Heart left ventricle (tissue), 16 donors: ENCODE measurements around the gene LHFPL2. TPM values are rescaled to one million over a fixed set of nuclear protein-coding genes. Genes with fewer than 3 reads are reported as not detected.

Source experiments
- ATAC-seq, 4 donors: fragments of 200-7000 bp; cut with Tn5 transposase; one replicate each; pipeline ENCODE4 v1.9.1; 2020 to 2022; ENCODE audit warnings: moderate library complexity in 4 of 4, mild to moderate bottlenecking in 3 of 4, moderate number of reproducible peaks in 1 of 4
- DNase-seq, 5 donors: peaks; one replicate each; pipeline ENCODE4 v3.0.0-alpha.2; 2020
- H3K27ac ChIP-seq, 12 donors: fragments of 200-600 bp; sonication (generic) in 4 of 12; one replicate each; pipeline versions ENCODE4 v1.5.0 to v1.8.0; 2016 to 2022; ENCODE audit warnings: mild to moderate bottlenecking in 2 of 12
- H3K27me3 ChIP-seq, 9 donors: fragments of 200-600 bp; sonication (generic) in 2 of 9; one replicate each; pipeline versions ENCODE4 v1.5.1 to v1.8.0; 2016 to 2022; ENCODE audit warnings: mild to moderate bottlenecking in 3 of 9
- H3K36me3 ChIP-seq, 9 donors: fragments of 200-600 bp; sonication (generic) in 2 of 9; one replicate each; pipeline versions ENCODE4 v1.5.0 to v1.8.0; 2018 to 2022; ENCODE audit warnings: mild to moderate bottlenecking in 2 of 9
- H3K4me1 ChIP-seq, 12 donors: fragments of 200-600 bp; sonication (generic) in 4 of 12; one replicate each; pipeline versions ENCODE4 v1.5.0 to v1.8.0; 2016 to 2022; ENCODE audit warnings: mild to moderate bottlenecking in 3 of 12
- H3K4me3 ChIP-seq, 12 donors: fragments of 200-600 bp; sonication (generic) in 4 of 12; one replicate each; pipeline versions ENCODE4 v1.5.0 to v1.8.0; 2017 to 2022; ENCODE audit warnings: mild to moderate bottlenecking in 9 of 12, moderate library complexity in 4 of 12
- H3K9me3 ChIP-seq, 12 donors: fragments of 200-600 bp; sonication (generic) in 4 of 12; one replicate each; pipeline versions ENCODE4 v1.5.0 to v1.8.0; 2016 to 2022; ENCODE audit warnings: mild to moderate bottlenecking in 1 of 12
- CTCF ChIP-seq, 12 donors: fragments of 200-600 bp; sonication (generic) in 4 of 12; IDR thresholded peaks; one replicate each; pipeline versions ENCODE4 v1.5.0 to v1.8.0; 2018 to 2022; ENCODE audit warnings: antibody characterized with exemption in 12 of 12, mild to moderate bottlenecking in 5 of 12
- POLR2A ChIP-seq, 2 donors: fragments of 450-650 bp; IDR thresholded peaks; one replicate each; pipeline ENCODE4 v1.6.1; 2017; ENCODE audit warnings: antibody characterized with exemption in 2 of 2, mild to moderate bottlenecking in 2 of 2, moderate library complexity in 2 of 2
- WGBS, 4 donors: extraction: QIAGEN DNeasy Blood & Tissue Kit in 2 of 4; methylation state at CpG; one replicate each; pipeline versions ENCODE4 v1.1.5 to v1.1.7; 2013 to 2018; 5-methylcytosine and 5-hydroxymethylcytosine counted together
- intact Hi-C, 10 donors: fragments of 100-400 bp; cut with DNase I; formaldehyde crosslinking; loops; one replicate each; pipeline versions ENCODE4 v1.11.1 to v1.14.2; 2022
- polyA plus RNA-seq, 2 donors: library from polyadenylated mRNA; stranded (reverse); fragments of 200-250 nt; gene quantifications; one replicate each; pipeline ENCODE4 v1.2.3, GENCODE V29; 2013
- total RNA-seq, 9 donors: library from RNA; depleted of rRNA in 2 of 9; stranded (reverse); fragments of >200 nt in 2 of 9; fragmentation: NEBNext Ultra II Directional in 3 of 9; extraction: Animal tissue kit (Norgen Biotek cat#: 25700) in 3 of 9; gene quantifications; one replicate each; pipeline versions ENCODE4 v1.1.0 to v1.2.4, GENCODE V29; 2016 to 2023
- donor health status: ischemic (EF 13 %, LVEDD 7.1; RV severe dilation, severe dysfunction).
- donor health status: healthy with polysubstance abuse.
- donor health status: DM: no; HTN: yes; CAD: no.
- donor health status: DM: no; HTN: no; CAD: no.
- donor health status: ischemic (EF 25% LVEDD 6.9; RV normal size, moderate dysfunction).
- donor health status: ischemic (EF 25% LVEDD 5.7; RV mildly dilated, moderate dysfunction).
- donor health status: healthy.
- donor health status: DM: yes; HTN: yes; CAD: no.
- donor health status: ischemic (EF 35%, LVEDD 5.7; RV mildly dilated, moderate dysfunction).
- donor health status: nonischemic (EF 11% LVEDD 7.7; RV severe dilation, severe dysfunction).
- donor health status: DM: yes; HTN: yes; CAD: no.
- donor health status: PGD.
- donor health status: ischemic (EF 29% LVEDD 5.4; RV normal size, mild dysfunction).
- donor health status: nonischemic (EF 23%, LVEDD 6.1; RV moderate dilation, normal function).

The LHFPL2 gene
- total and polyA plus RNA-seq, 11 donors = 1.8 to 35.6 (median 10.1) TPM

- intact Hi-C loops = no loop called here
- ATAC-seq (no peak), DNase-seq (no peak)
- TF ChIP-seq POLR2A (IDR thresholded peaks at IDR 0.05) (no peak), CTCF (IDR thresholded peaks at IDR 0.05) (no peak)
- Histone ChIP-seq H3K27ac (peak overlapping the region in 1 of 12 donors; percentile 17), H3K4me3 (no peak overlapping the region), H3K36me3 (no peaks in the 10 kb centered on the region), H3K27me3 (no peaks in the 10 kb centered on the region), H3K9me3 (no peaks in the 10 kb centered on the region), H3K4me1 (peaks cover 4 to 87% (median 46%) of the 10 kb centered on the region in 12 donors)
- 92 to 96% (median 96%) methylated on average over 5 of the region's 5 CpGs for WGBS, 4 donors
Measured at GRCh38 chr5:78500871-78501270, 147.7 kb downstream of the LHFPL2 start.

DNA sequence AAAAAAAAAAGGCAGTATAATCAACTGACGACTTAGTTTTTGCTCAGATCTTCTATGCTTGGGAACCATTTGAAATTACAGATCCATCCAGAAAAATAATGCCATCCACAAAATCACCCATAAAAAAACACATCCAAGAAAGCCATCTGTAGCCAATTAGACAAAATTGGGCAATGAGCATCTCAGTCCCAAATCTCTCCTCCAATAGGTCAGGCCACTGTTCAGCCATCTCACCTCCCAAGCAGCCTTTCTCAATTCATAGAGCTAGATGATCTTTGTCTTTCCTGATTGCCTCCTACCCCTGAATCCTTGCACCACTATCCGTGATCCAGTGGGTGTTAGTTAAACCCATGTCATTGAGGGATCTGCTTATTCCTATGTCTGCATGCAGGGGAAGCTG is 148.5 kb downstream of the LHFPL2 start:
- ATAC-seq (no peak), DNase-seq (no peak)
- Histone ChIP-seq H3K27me3 (no peaks in the 10 kb centered on the region), H3K4me1 (peaks cover 4 to 79% (median 38%) of the 10 kb centered on the region in 12 donors), H3K4me3 (no peak overlapping the region), H3K36me3 (no peaks in the 10 kb centered on the region), H3K27ac (no peak overlapping the region), H3K9me3 (no peaks in the 10 kb centered on the region)
- intact Hi-C loops = no loop called here
- WGBS, 4 donors = 95 to 100% (median 95%) methylated on average over 2 of the region's 2 CpGs
- TF ChIP-seq CTCF (IDR thresholded peaks at IDR 0.05) = no peak
- no peak for TF ChIP-seq POLR2A (IDR thresholded peaks at IDR 0.05)

- H3K4me3 ChIP-seq = no peak overlapping the region
- H3K36me3 ChIP-seq = no peaks in the 10 kb centered on the region
- intact Hi-C loops = no loop called here
- no peak overlapping the region for H3K27ac ChIP-seq
- peaks cover 2 to 73% (median 33%) of the 10 kb centered on the region in 12 donors for H3K4me1 ChIP-seq
- H3K27me3 ChIP-seq = no peaks in the 10 kb centered on the region
- TF ChIP-seq POLR2A (IDR thresholded peaks at IDR 0.05) (no peak), CTCF (IDR thresholded peaks at IDR 0.05) (no peak)
- H3K9me3 ChIP-seq = no peaks in the 10 kb centered on the region
- DNase-seq = no peak
- ATAC-seq = no peak
- WGBS, 4 donors = 66 to 78% (median 70%) methylated on average over 1 of the region's 1 CpG
Measured at GRCh38 chr5:78499485-78499884, 149.1 kb downstream of the LHFPL2 start.

GRCh38 chr5:78497573-78498533 is 150.7 kb downstream of the LHFPL2 start:
- intact Hi-C loops = no loop called here
- TF ChIP-seq POLR2A (IDR thresholded peaks at IDR 0.05) (no peak), CTCF (IDR thresholded peaks at IDR 0.05) (no peak)
- H3K9me3 ChIP-seq = no peaks in the 10 kb centered on the region
- ATAC-seq (peak in 3 of 4 donors; percentile 41 to 71 (median 57)), DNase-seq (peak in 1 of 5 donors; percentile 47)
- peaks cover 0 to 57% (median 25%) of the 10 kb centered on the region in 12 donors for H3K4me1 ChIP-seq
- no peak overlapping the region for H3K4me3 ChIP-seq
- peaks cover 0 to 4% (median 0%) of the 10 kb centered on the region in 9 donors for H3K36me3 ChIP-seq
- no peak overlapping the region for H3K27ac ChIP-seq
- WGBS, 4 donors = 45 to 64% (median 58%) methylated on average over 13 of the region's 13 CpGs
- H3K27me3 ChIP-seq = no peaks in the 10 kb centered on the region
